GM23248 (cell line): ENCODE measurements around the gene ZNF467. TPM values are rescaled to one million over a fixed set of nuclear protein-coding genes. Genes with fewer than 3 reads are reported as not detected.

Source experiments
- DNase-seq: peaks from one replicate; pipeline ENCODE4 v3.0.0-alpha.2; 2015
- H2AFZ ChIP-seq: fragments of 200-600 bp; sonication (generic); 2 replicates; pipeline ENCODE4 v1.6.1; 2016; ENCODE audit warnings: antibody characterized with exemption
- H3F3A ChIP-seq: fragments of 200-600 bp; sonication (generic); 2 replicates; pipeline ENCODE4 v1.6.1; 2016; ENCODE audit warnings: mild to moderate bottlenecking, antibody characterized with exemption, mixed run types; ENCODE audit not compliant: insufficient read depth
- H3K27ac ChIP-seq: fragments of 200-600 bp; sonication (generic); 2 replicates; pipeline ENCODE4 v1.5.1; 2016; ENCODE audit warnings: mild to moderate bottlenecking
- H3K27me3 ChIP-seq: fragments of 200-600 bp; sonication (generic); replicated peaks from 2 replicates; pipeline ENCODE4 v1.6.1; 2016; ENCODE audit warnings: mild to moderate bottlenecking; ENCODE audit not compliant: insufficient read depth
- H3K36me3 ChIP-seq: fragments of 200-600 bp; sonication (generic); 2 replicates; pipeline ENCODE4 v1.6.1; 2016; ENCODE audit warnings: low read depth, mild to moderate bottlenecking
- H3K4me1 ChIP-seq: fragments of 200-600 bp; sonication (generic); 2 replicates; pipeline ENCODE4 v1.6.1; 2016; ENCODE audit warnings: mild to moderate bottlenecking; ENCODE audit not compliant: insufficient read depth
- H3K4me2 ChIP-seq: fragments of 200-600 bp; sonication (generic); one replicate; pipeline ENCODE4 v1.6.1; 2016; ENCODE audit warnings: mild to moderate bottlenecking; ENCODE audit not compliant: unreplicated experiment
- H3K4me3 ChIP-seq: fragments of 200-600 bp; sonication (generic); 2 replicates; pipeline ENCODE4 v1.5.1; 2016; ENCODE audit warnings: mild to moderate bottlenecking
- H3K79me2 ChIP-seq: fragments of 200-600 bp; sonication (generic); 2 replicates; pipeline ENCODE4 v1.6.1; 2016; ENCODE audit warnings: mild to moderate bottlenecking; ENCODE audit not compliant: insufficient read depth
- H3K9ac ChIP-seq: fragments of 200-600 bp; sonication (generic); 2 replicates; pipeline ENCODE4 v1.6.1; 2016; ENCODE audit warnings: mild to moderate bottlenecking
- H3K9me2 ChIP-seq: fragments of 200-600 bp; sonication (generic); 2 replicates; pipeline ENCODE4 v1.6.1; 2016; ENCODE audit warnings: mixed run types, mild to moderate bottlenecking, moderate library complexity; ENCODE audit not compliant: insufficient read depth
- H3K9me3 ChIP-seq: fragments of 200-600 bp; sonication (generic); one replicate; pipeline ENCODE4 v1.6.1; 2017; ENCODE audit warnings: low read depth
- H4K20me1 ChIP-seq: fragments of 200-600 bp; sonication (generic); 2 replicates; pipeline ENCODE4 v1.6.0; 2016; ENCODE audit not compliant: insufficient read depth
- EZH2 ChIP-seq: fragments of 200-600 bp; sonication (generic); IDR thresholded peaks from 2 replicates; pipeline ENCODE4 v1.6.1; 2018; ENCODE audit warnings: antibody characterized with exemption, mild to moderate bottlenecking; ENCODE audit not compliant: insufficient read depth, poor library complexity, severe bottlenecking
- EZH2phosphoT487 ChIP-seq: fragments of 200-600 bp; sonication (generic); IDR thresholded peaks from 2 replicates; pipeline ENCODE4 v1.6.1; 2018; ENCODE audit warnings: antibody characterized with exemption, moderate library complexity, mild to moderate bottlenecking, low read depth; ENCODE audit not compliant: insufficient read depth
- WGBS, 2 experiments: methylation state at CpG; one replicate each; pipeline ENCODE4 v1.1.6; 2015 to 2017; ENCODE audit warnings: low lambda C conversion rate in 2 of 2, low coverage in 1 of 2; ENCODE audit errors: missing lambda C conversion rate in 2 of 2; 5-methylcytosine and 5-hydroxymethylcytosine counted together
- in situ Hi-C: fragments of 300-500 bp; cut with MboI; formaldehyde crosslinking; loops from 2 replicates; pipeline ENCODE4 v1.15.0; 2020
- polyA plus RNA-seq: library from polyadenylated mRNA; unstranded; fragments of >200 nt; fragmentation: Nextera tagmentation; extraction: Ambion mirVana; gene quantifications from 2 replicates; pipeline ENCODE4 v1.2.1, GENCODE V29; 2016
- total RNA-seq: library from RNA; depleted of rRNA; stranded (reverse); fragments of >200 nt; shearing (Covaris generic); gene quantifications from 2 replicates; pipeline ENCODE4 v1.2.3, GENCODE V29; 2014

ZNF467 gene
- total and polyA plus RNA-seq, 2 experiments from 2014 or later, result not detected

DNA sequence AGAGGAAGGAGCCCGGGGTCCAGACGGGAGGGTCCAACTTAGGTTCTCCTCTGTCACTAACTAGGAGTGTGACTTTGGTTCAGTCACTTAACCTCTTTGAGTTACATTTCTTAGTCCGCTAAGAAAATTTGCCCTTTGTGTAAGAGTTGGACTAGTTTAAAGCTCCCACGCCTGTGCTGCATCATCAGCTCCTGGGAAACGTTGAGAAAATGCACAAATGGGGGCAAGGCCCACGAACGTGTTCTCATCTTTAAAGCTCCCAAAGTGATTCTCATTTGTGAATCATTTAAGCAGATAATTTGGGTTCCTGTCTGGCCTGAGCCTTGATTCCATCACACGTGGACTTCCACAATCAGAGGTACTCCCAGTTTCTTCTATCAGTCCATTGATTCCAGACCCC is 6.3 kb downstream of the ZNF467 start:
- no peaks in the 10 kb centered on the region for H3K36me3 ChIP-seq
- in situ Hi-C loops, result no loop called here
- H3K27me3 ChIP-seq, result peaks cover 24% of the 10 kb centered on the region
- H3K9me2 ChIP-seq, result no peaks in the 10 kb centered on the region
- no peaks in the 10 kb centered on the region for H3K79me2 ChIP-seq
- H3K9ac ChIP-seq, result no peak overlapping the region
- H3K4me2 ChIP-seq, result no peak overlapping the region
- no peak for DNase-seq
- H4K20me1 ChIP-seq, result no peaks in the 10 kb centered on the region
- no peaks in the 10 kb centered on the region for H3K4me1 ChIP-seq
- TF ChIP-seq EZH2 (no peak), EZH2phosphoT487 (no peak)
- no peak overlapping the region for H3K27ac ChIP-seq
- no peaks in the 10 kb centered on the region for H3F3A ChIP-seq
- no peak overlapping the region for H3K4me3 ChIP-seq
- WGBS, 2 experiments, result 29 to 40% methylated on average over 7 to 8 of the region's 8 CpGs
- no peaks in the 10 kb centered on the region for H3K9me3 ChIP-seq
- no peak overlapping the region for H2AFZ ChIP-seq

DNA sequence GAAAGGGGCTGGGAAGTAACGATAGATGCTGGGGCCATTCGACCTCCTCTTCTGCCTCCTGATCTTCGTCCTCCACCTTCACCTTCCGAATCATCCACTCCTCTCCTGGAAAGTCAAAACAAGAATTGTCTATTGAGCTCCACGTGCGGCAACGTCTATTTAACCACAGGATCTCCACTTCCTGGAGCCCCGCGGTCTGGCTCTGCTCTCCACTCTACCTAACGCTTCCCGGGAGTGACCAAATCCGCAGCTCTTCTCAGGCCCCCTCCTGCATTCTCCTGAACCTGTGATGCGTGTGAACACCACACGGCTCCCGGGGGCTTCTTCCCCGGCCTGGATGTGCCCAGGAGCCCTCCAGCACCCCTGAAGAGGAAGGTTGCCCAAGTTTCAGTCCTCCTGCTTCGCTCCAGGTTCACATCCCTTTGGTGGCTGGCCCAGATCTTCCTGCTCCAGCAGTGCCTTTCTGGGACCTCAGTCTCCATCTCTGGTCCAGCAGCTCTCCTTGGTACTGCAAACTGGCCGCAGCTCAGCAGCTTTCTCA is 7.2 kb downstream of the ZNF467 start:
- H2AFZ ChIP-seq, result no peak overlapping the region
- in situ Hi-C loops, result no loop called here
- WGBS, 2 experiments, result 72 to 74% methylated on average over 18 of the region's 18 CpGs

DNA sequence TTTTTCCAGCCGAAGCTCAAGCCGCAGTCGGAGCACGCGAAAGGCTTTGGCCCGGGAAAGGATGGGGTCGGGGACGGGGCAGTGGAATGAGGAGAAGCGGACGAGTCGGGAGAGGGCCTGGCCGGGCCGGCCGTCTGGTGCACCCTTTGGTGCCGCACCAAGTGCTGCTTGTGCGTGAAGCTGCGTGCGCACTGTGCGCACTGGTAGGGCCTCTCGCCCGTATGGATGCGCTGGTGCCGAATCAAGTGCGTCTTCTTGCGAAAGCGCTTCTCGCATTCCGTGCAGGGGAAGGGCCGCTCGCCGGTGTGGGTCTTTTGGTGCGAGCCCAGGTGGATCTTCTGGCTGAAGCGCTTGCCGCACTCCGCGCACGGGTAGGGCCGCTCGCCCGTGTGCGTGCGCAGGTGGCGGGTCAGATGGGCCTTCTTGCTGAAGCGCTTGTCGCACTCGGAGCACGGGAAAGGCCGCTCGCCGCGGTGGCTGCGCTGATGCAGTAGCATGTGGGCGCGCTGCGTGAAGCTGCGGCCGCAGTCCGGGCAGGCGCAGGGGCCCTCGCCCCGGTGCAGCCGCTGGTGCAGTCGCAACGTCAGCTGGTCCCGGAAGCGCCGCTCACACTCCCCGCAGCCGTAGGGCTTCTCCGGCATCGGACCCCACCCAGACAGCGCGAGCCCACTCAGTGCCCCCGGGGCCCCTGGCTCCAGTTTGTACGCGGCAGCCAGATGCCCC is 7.8 kb downstream of the ZNF467 start:
- no peak for DNase-seq
- Histone ChIP-seq H3K79me2 (no peaks in the 10 kb centered on the region), H3K36me3 (no peaks in the 10 kb centered on the region), H3K4me3 (no peak overlapping the region), H3K27me3 (peaks cover 31% of the 10 kb centered on the region), H3K4me1 (no peaks in the 10 kb centered on the region), H3K9me3 (no peaks in the 10 kb centered on the region), H2AFZ (no peak overlapping the region), H3K9ac (no peak overlapping the region), H3K9me2 (no peaks in the 10 kb centered on the region), H3K4me2 (no peak overlapping the region), H4K20me1 (no peaks in the 10 kb centered on the region), H3K27ac (no peak overlapping the region), H3F3A (no peaks in the 10 kb centered on the region)
- TF ChIP-seq EZH2phosphoT487, result no peak
- TF ChIP-seq EZH2, result no peak
- in situ Hi-C loops, result no loop called here
- WGBS, 2 experiments, result 76 to 80% methylated on average over 69 to 76 of the region's 76 CpGs

More for the DNA sequence above, 7.2 kb downstream of the ZNF467 start:
- no peak for DNase-seq
- Histone ChIP-seq H3K36me3 (no peaks in the 10 kb centered on the region), H3F3A (no peaks in the 10 kb centered on the region), H3K27me3 (peaks cover 25% of the 10 kb centered on the region), H3K9me3 (no peaks in the 10 kb centered on the region), H3K27ac (no peak overlapping the region), H3K9ac (no peak overlapping the region), H3K9me2 (no peaks in the 10 kb centered on the region), H3K4me3 (no peak overlapping the region), H3K4me1 (no peaks in the 10 kb centered on the region), H4K20me1 (no peaks in the 10 kb centered on the region), H3K4me2 (no peak overlapping the region), H3K79me2 (no peaks in the 10 kb centered on the region)
- no peak for TF ChIP-seq EZH2phosphoT487
- TF ChIP-seq EZH2, result no peak

DNA sequence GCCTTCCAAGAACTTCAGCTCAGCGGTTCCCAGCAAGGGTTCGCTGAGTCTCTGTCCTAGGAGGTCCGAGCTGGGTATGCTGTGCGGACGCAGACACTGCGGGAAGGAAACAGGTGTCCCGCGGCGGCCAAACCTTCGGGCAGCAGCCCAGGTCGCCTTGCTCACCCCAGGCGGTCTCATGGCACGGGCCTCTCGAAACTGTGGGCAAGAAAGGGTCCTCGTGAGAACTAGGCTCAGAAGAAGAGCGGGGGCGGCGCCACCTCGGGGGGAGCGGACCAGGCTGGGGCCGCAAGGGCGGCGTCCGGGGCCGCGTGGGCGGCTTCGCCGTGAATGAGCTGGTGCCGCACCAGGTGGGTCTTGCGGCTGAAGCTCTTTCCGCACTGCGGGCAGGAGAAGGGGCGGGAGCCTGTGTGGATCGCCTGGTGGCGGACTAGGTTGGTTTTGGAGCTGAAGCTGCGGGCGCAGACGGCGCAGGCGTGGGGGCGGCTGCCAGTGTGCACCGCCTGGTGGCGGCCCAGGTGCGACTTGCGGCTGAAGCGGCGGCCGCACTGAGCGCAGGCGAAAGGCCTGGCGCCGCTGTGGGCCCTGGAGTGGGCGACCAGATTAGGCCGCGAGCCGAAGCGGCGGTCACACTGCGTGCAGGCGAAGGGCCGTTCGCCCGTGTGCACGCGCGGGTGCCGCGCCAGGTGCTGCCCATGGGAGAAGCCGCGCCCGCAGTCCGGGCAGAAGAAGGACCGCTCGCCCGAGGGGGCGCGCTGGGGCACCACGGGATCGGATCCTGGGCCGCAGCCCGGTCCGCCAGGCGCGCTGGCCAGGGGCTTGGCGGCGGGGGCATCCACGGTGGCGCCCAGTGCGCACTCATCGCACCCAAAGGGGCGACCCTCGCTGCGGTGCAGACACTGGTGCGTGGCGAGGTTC is 8.6 kb downstream of the ZNF467 start:
- in situ Hi-C loops, result no loop called here
- Histone ChIP-seq H3K4me1 (no peaks in the 10 kb centered on the region), H3K9ac (no peak overlapping the region), H3K9me2 (no peaks in the 10 kb centered on the region), H3K27me3 (peaks cover 36% of the 10 kb centered on the region), H3K27ac (no peak overlapping the region), H3K4me3 (no peak overlapping the region), H2AFZ (no peak overlapping the region), H3K79me2 (no peaks in the 10 kb centered on the region), H3K4me2 (no peak overlapping the region), H3K9me3 (no peaks in the 10 kb centered on the region), H3F3A (no peaks in the 10 kb centered on the region), H3K36me3 (no peaks in the 10 kb centered on the region), H4K20me1 (no peaks in the 10 kb centered on the region)
- 75 to 79% methylated on average over 50 to 96 of the region's 96 CpGs for WGBS, 2 experiments
- TF ChIP-seq EZH2phosphoT487 (no peak), EZH2 (no peak)
- no peak for DNase-seq
